ENCODE results near the gene SLC6A16. TPM values are rescaled to one million over a fixed set of nuclear protein-coding genes. Genes with fewer than 3 reads are reported as not detected.

Gene SLC6A16
- total RNA-seq, 1 donor from 2014 or later, result 0.85 TPM

DNA sequence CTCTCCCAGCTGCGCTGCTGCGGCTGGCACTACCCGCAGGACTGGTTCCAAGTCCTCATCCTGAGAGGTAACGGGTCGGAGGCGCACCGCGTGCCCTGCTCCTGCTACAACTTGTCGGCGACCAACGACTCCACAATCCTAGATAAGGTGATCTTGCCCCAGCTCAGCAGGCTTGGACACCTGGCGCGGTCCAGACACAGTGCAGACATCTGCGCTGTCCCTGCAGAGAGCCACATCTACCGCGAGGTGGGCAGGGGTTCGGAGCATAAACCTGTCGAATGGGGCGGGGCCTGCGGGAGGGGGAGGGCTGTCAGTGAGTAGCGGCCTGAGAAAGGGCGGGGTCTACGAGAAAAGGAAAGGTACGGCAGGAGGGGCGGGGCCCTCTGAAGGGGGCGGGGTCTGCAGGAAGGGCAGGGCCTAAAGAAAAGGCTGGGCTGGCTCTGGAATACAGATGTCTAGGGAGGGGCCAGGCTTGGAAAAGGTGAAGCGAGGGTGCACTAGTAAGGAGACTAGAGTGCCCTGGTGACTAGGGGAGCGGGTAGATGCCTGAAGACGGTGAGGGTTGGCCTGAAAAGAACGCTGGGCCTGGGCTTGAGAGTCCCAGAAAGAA, 13.8 kb upstream of the SLC6A16 start:
- H3K27ac ChIP-seq, result peak overlapping the region; percentile 15 to 85
- intact Hi-C loops (cut with DNase I), result loop anchor here (1.0 kb wide), 1 partner anchor 25 kb away; the partner anchor contains the start of gene DKKL1
- peak overlapping the region; percentile 44 to 67 for H3K4me3 ChIP-seq
- DNase-seq (ENCODE audit: low spot score in 2 of 2), result peak in 1 of 2 donors; percentile 80
- H3K36me3 ChIP-seq, result peaks cover 13% of the 10 kb centered on the region in 2 donors
- peaks cover 6 to 14% of the 10 kb centered on the region in 2 donors for H3K4me1 ChIP-seq
- H3K9me3 ChIP-seq, result no peaks in the 10 kb centered on the region
- H3K27me3 ChIP-seq, result no peaks in the 10 kb centered on the region
- TF ChIP-seq, protein P1, sequence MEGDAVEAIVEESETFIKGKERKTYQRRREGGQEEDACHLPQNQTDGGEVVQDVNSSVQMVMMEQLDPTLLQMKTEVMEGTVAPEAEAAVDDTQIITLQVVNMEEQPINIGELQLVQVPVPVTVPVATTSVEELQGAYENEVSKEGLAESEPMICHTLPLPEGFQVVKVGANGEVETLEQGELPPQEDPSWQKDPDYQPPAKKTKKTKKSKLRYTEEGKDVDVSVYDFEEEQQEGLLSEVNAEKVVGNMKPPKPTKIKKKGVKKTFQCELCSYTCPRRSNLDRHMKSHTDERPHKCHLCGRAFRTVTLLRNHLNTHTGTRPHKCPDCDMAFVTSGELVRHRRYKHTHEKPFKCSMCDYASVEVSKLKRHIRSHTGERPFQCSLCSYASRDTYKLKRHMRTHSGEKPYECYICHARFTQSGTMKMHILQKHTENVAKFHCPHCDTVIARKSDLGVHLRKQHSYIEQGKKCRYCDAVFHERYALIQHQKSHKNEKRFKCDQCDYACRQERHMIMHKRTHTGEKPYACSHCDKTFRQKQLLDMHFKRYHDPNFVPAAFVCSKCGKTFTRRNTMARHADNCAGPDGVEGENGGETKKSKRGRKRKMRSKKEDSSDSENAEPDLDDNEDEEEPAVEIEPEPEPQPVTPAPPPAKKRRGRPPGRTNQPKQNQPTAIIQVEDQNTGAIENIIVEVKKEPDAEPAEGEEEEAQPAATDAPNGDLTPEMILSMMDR (IDR thresholded peaks at IDR 0.05), result no peak

- Histone ChIP-seq H3K9me3 (no peaks in the 10 kb centered on the region), H3K4me3 (peak overlapping the region; percentile 44 to 67), H3K36me3 (peaks cover 10 to 12% of the 10 kb centered on the region in 2 donors), H3K27me3 (no peaks in the 10 kb centered on the region), H3K4me1 (peaks cover 6 to 14% of the 10 kb centered on the region in 2 donors), H3K27ac (no peak overlapping the region)
- intact Hi-C loops (cut with DNase I), result no loop called here
- DNase-seq (ENCODE audit: low spot score in 2 of 2), result peak in 1 of 2 donors; percentile 65
- TF ChIP-seq, protein P1 (IDR thresholded peaks at IDR 0.05), result no peak
Observed at GRCh38 chr19:49338023-49338677, 13.2 kb upstream of the SLC6A16 start.

DNA sequence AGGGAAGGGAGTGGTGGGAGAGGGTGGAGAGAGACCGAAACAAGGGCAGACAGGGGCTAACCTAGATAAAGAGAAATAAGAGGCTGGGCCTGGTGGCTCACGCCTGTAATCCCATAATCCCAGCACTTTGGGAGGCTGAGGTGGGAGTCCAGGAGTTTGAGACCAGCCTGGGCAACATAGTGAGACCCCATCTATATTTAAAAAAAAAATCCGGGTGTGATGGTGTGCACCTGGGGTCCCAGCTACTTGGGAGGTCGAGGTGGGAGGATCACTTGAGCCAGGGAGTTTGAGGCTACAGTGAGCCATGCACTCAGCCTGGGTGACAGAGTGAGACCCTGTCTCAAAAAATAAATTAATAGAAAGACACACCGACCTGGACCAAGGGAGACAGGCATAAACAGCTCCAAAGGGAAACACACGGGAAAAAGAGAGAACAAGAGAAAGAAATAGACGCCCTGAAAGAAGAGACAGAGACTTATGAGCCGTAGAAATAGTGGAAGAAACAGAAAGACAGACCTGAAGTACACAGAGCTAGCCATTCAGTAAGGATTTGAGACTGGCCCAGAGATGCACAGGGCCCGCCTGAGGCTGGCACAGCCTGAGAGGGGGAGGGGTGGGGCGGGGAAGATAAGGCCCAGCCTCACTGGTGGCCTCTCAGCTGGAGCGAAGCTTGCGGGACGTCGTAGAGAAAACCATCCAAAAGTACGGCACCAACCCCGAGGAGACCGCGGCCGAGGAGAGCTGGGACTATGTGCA, 12.5 kb upstream of the SLC6A16 start:
- peaks cover 6 to 14% of the 10 kb centered on the region in 2 donors for H3K4me1 ChIP-seq
- H3K27me3 ChIP-seq, result no peaks in the 10 kb centered on the region
- H3K4me3 ChIP-seq, result no peak overlapping the region
- H3K9me3 ChIP-seq, result no peaks in the 10 kb centered on the region
- peak in 1 of 2 donors; percentile 56 for DNase-seq (ENCODE audit: low spot score in 2 of 2)
- H3K27ac ChIP-seq, result no peak overlapping the region
- peaks cover 3 to 9% of the 10 kb centered on the region in 2 donors for H3K36me3 ChIP-seq
- TF ChIP-seq, protein P1 (IDR thresholded peaks at IDR 0.05), result no peak
- intact Hi-C loops (cut with DNase I), result no loop called here

- no peaks in the 10 kb centered on the region for H3K9me3 ChIP-seq
- TF ChIP-seq, protein P1 (IDR thresholded peaks at IDR 0.05), result no peak
- DNase-seq (ENCODE audit: low spot score in 2 of 2), result peak in 1 of 2 donors; percentile 56
- intact Hi-C loops (cut with DNase I), result no loop called here
- H3K4me3 ChIP-seq, result no peak overlapping the region
- H3K36me3 ChIP-seq, result peaks cover 0 to 4% of the 10 kb centered on the region in 2 donors
- peaks cover 6 to 14% of the 10 kb centered on the region in 2 donors for H3K4me1 ChIP-seq
- H3K27ac ChIP-seq, result no peak overlapping the region
- H3K27me3 ChIP-seq, result no peaks in the 10 kb centered on the region
Observed at GRCh38 chr19:49336482-49337266, 11.7 kb upstream of the SLC6A16 start.

All from ascending aorta (tissue), 2 donors.